ENCODE data around the gene IL6. TPM values are rescaled to one million over a fixed set of nuclear protein-coding genes. Genes with fewer than 3 reads are reported as not detected.

IL6 gene
- total and polyA plus RNA-seq, 10 of the 15 experiments (the other 5 are each of a cell fraction or from before 2014, with no cell fraction given), result not detected

GRCh38 chr7:22772885-22773284 lies 45.9 kb downstream of the IL6 start (continued):
- TF ChIP-seq YY1 (IDR thresholded peaks at IDR 0.05; ENCODE audit: low read depth, low read length) (no peak), TCF7 (IDR thresholded peaks at IDR 0.05; ENCODE audit: borderline replicate concordance) (no peak), BCL11A (IDR thresholded peaks at IDR 0.05; ENCODE audit: low read depth, low read length) (no peak)

- intact Hi-C loops (cut with micrococcal nuclease; ENCODE audit: unreplicated experiment) (no loop called here), in situ Hi-C loops (cut with MboI) (no loop called here)
- no peak overlapping the region for H3K27ac ChIP-seq (ENCODE audit: control insufficient read depth, insufficient read depth)
- no peak for FAIRE-seq
- H3K4me2 ChIP-seq (ENCODE audit: control insufficient read depth, insufficient read depth), result no peak overlapping the region
- no peaks in the 10 kb centered on the region for H4K20me1 ChIP-seq (ENCODE audit: control insufficient read depth, insufficient read depth)
- SMC1A ChIA-PET (ENCODE audit: uncharacterized antibody, unreplicated experiment), result interaction anchor here (0.6 kb wide), 1 partner anchor 35 kb away, joined by 3 read pairs; no protein-coding TSS in a partner anchor
- DNase-seq (ENCODE audit: low read depth, low spot score), result no peak
- no peak overlapping the region for H3K9ac ChIP-seq (ENCODE audit: control insufficient read depth, insufficient read depth, low read length)
- H3K36me3 ChIP-seq (ENCODE audit: control insufficient read depth in 2 of 2, insufficient read depth in 2 of 2, low read length in 1 of 2), result no peaks in the 10 kb centered on the region
- no peaks in the 10 kb centered on the region for H3K9me3 ChIP-seq (replicated peaks; ENCODE audit: control insufficient read depth, insufficient read depth, low read length)
- ATAC-seq, result no peak
- POLR2A ChIA-PET, result no interaction called here
- H3K4me3 ChIP-seq, result no peak overlapping the region
- RAD21 ChIA-PET (ENCODE audit: unreplicated experiment), result no interaction called here
- H3K4me1 ChIP-seq (ENCODE audit: control insufficient read depth, insufficient read depth, low read length), result no peaks in the 10 kb centered on the region
- CTCF ChIA-PET, result interaction anchor here (1.0 kb wide), 1 partner anchor 8 kb away, joined by 6 read pairs; no protein-coding TSS in a partner anchor
- H2AFZ ChIP-seq (ENCODE audit: control insufficient read depth, low read depth, low read length), result no peak overlapping the region
- H3K27me3 ChIP-seq (replicated peaks in 1 of 2; ENCODE audit: control insufficient read depth in 2 of 2, insufficient read depth in 2 of 2, low read length in 1 of 2), result no peaks in the 10 kb centered on the region; a peak in 1 of 4 replicates
- H3K79me2 ChIP-seq (ENCODE audit: control insufficient read depth, insufficient read depth, low read length), result no peaks in the 10 kb centered on the region
- WGBS (ENCODE audit: insufficient coverage, insufficient replicate concordance, low lambda C conversion rate, missing lambda C conversion rate), result 54% methylated on average over 4 of the region's 4 CpGs
- no TSS peak for BruUV-seq (replicated peaks)
- TF ChIP-seq ZNF687 (IDR thresholded peaks at IDR 0.05), result no peak
- TF ChIP-seq, protein P1, sequence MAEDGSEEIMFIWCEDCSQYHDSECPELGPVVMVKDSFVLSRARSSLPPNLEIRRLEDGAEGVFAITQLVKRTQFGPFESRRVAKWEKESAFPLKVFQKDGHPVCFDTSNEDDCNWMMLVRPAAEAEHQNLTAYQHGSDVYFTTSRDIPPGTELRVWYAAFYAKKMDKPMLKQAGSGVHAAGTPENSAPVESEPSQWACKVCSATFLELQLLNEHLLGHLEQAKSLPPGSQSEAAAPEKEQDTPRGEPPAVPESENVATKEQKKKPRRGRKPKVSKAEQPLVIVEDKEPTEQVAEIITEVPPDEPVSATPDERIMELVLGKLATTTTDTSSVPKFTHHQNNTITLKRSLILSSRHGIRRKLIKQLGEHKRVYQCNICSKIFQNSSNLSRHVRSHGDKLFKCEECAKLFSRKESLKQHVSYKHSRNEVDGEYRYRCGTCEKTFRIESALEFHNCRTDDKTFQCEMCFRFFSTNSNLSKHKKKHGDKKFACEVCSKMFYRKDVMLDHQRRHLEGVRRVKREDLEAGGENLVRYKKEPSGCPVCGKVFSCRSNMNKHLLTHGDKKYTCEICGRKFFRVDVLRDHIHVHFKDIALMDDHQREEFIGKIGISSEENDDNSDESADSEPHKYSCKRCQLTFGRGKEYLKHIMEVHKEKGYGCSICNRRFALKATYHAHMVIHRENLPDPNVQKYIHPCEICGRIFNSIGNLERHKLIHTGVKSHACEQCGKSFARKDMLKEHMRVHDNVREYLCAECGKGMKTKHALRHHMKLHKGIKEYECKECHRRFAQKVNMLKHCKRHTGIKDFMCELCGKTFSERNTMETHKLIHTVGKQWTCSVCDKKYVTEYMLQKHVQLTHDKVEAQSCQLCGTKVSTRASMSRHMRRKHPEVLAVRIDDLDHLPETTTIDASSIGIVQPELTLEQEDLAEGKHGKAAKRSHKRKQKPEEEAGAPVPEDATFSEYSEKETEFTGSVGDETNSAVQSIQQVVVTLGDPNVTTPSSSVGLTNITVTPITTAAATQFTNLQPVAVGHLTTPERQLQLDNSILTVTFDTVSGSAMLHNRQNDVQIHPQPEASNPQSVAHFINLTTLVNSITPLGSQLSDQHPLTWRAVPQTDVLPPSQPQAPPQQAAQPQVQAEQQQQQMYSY (CRISPR knock-in tag; IDR thresholded peaks at IDR 0.05), result no peak
- no peak for TF ChIP-seq NR2F1 (conservative IDR thresholded peaks at IDR 0.05)
- no peak for TF ChIP-seq POLR2A (IDR thresholded peaks at IDR 0.05; ENCODE audit: low read depth, low read length)
- no peak for TF ChIP-seq ZNF217 (IDR thresholded peaks at IDR 0.05)
- TF ChIP-seq, protein P2, sequence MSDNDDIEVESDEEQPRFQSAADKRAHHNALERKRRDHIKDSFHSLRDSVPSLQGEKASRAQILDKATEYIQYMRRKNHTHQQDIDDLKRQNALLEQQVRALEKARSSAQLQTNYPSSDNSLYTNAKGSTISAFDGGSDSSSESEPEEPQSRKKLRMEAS (IDR thresholded peaks at IDR 0.05; ENCODE audit: low read depth, low read length), result no peak
- no peak for TF ChIP-seq MTA2 (IDR thresholded peaks at IDR 0.05; ENCODE audit: low read depth)
- TF ChIP-seq ZNF622 (IDR thresholded peaks at IDR 0.05), result no peak
- TF ChIP-seq RFX5 (IDR thresholded peaks at IDR 0.05; ENCODE audit: low read depth, low read length), result no peak
- TF ChIP-seq NKRF (conservative IDR thresholded peaks at IDR 0.05), result no peak
- no peak for TF ChIP-seq FOS (IDR thresholded peaks at IDR 0.05; ENCODE audit: borderline replicate concordance, extremely low read depth, insufficient read length)
- TF ChIP-seq SMARCA5 (IDR thresholded peaks at IDR 0.05), result no peak
- no peak for TF ChIP-seq HCFC1 (IDR thresholded peaks at IDR 0.05; ENCODE audit: low read length)
Observed at GRCh38 chr7:22776964-22777363, 50.0 kb downstream of the IL6 start.
